ENCODE measurements around the gene OSBPL8. TPM values are rescaled to one million over a fixed set of nuclear protein-coding genes. Genes with fewer than 3 reads are reported as not detected.
"Not testable (repeated sequence)": the region's sequence is repeated elsewhere in the genome, so short reads cannot be mapped to it uniquely, and the experiment has no call there.

The OSBPL8 gene
- total and polyA plus RNA-seq, 2 of the 8 experiments (the other 6 are each of a cell fraction or from before 2014, with no cell fraction given): 10.9 to 81.1 TPM

- H3K4me1 ChIP-seq (replicated peaks in 1 of 4; ENCODE audit: control insufficient read depth in 3 of 4, insufficient read depth in 4 of 4, low read length in 3 of 4); H3K9ac ChIP-seq (replicated peaks in 1 of 4; ENCODE audit: extremely low read depth in 1 of 4, low read depth in 3 of 4, low read length in 3 of 4); H2BK20ac ChIP-seq (ENCODE audit: low read length); H3K9me3 ChIP-seq (ENCODE audit: insufficient read depth in 2 of 2, low read depth in 1 of 2, low read length in 1 of 2); FAIRE-seq; H3K14ac ChIP-seq (ENCODE audit: insufficient read length); H3K79me2 ChIP-seq (ENCODE audit: control insufficient read depth in 1 of 2, insufficient read depth in 2 of 2, low read length in 2 of 2); H2BK120ac ChIP-seq (replicated peaks; ENCODE audit: low read depth, low read length); H2BK5ac ChIP-seq (ENCODE audit: low read depth, low read length); H2BK15ac ChIP-seq (ENCODE audit: low read length); H3K4ac ChIP-seq (replicated peaks; ENCODE audit: insufficient read length, low read depth, low read length); H4K5ac ChIP-seq (ENCODE audit: insufficient read length, low read depth, low read length); H3K27me3 ChIP-seq (replicated peaks in 1 of 4; ENCODE audit: control insufficient read depth in 3 of 4, extremely low read depth in 1 of 4, insufficient read depth in 3 of 4, low read length in 3 of 4); H4K20me1 ChIP-seq (replicated peaks in 1 of 2; ENCODE audit: control insufficient read depth in 1 of 2, insufficient read depth in 2 of 2, low read length in 2 of 2); H2AFZ ChIP-seq (ENCODE audit: low read length); H3K56ac ChIP-seq (replicated peaks; ENCODE audit: insufficient read length, low read depth, low read length); H3K4me3 ChIP-seq (ENCODE audit: extremely low read depth in 1 of 4, insufficient read depth in 2 of 4, low read depth in 3 of 4, low read length in 4 of 4); H3K79me1 ChIP-seq (ENCODE audit: low read depth, low read length); H4K8ac ChIP-seq (ENCODE audit: extremely low read depth, insufficient read depth, low read length); H3K27ac ChIP-seq (ENCODE audit: low read depth, low read length); H3K23me2 ChIP-seq (ENCODE audit: low read depth, low read length); H3K18ac ChIP-seq (ENCODE audit: extremely low read depth, low read length); H3K4me2 ChIP-seq (ENCODE audit: insufficient read depth in 1 of 2, low read depth in 2 of 2, low read length in 2 of 2); H4K91ac ChIP-seq (replicated peaks; ENCODE audit: insufficient read length, low read length); POLR2A ChIA-PET (ENCODE audit: partially characterized antibody); H3K23ac ChIP-seq (ENCODE audit: insufficient read length); DNase-seq (ENCODE audit: low read depth in 1 of 2, low spot score in 2 of 2); H2BK12ac ChIP-seq (ENCODE audit: low read depth, low read length); H2AK5ac ChIP-seq (ENCODE audit: low read depth, low read length): not testable (repeated sequence)
- H3K36me3 ChIP-seq (ENCODE audit: control insufficient read depth in 2 of 4, insufficient read depth in 4 of 4, low read length in 3 of 4): peaks cover 0 to 30% (median 8%) of the 10 kb centered on the region in 4 experiments; a peak in 4 of 8 replicates
- CTCF ChIA-PET (ENCODE audit: partially characterized antibody): interaction anchor here (1.1 to 1.6 kb wide), 3 partner anchors 13 to 79 kb away, joined by 3 to 6 read pairs (median 4); partner anchors contain the start of gene BBS10
- WGBS, 2 experiments (ENCODE audit: extremely low coverage in 1 of 2, insufficient coverage in 1 of 2, insufficient read length in 1 of 2, insufficient replicate concordance in 2 of 2, low coverage in 1 of 2, low lambda C conversion rate in 2 of 2, missing lambda C conversion rate in 1 of 2): 93% methylated on average over 1 of the region's 1 CpG; no CpG with 5 or more reads in 1 of the 2 experiments
Observed at GRCh38 chr12:76376876-76377275, 182.7 kb downstream of the OSBPL8 start.

All from H1 (cell line).